Measurements from ENCODE around the gene STEAP4. TPM values are rescaled to one million over a fixed set of nuclear protein-coding genes. Genes with fewer than 3 reads are reported as not detected.

Gene STEAP4
- total RNA-seq, 1 experiment from 2014 or later: 0.17 TPM

DNA sequence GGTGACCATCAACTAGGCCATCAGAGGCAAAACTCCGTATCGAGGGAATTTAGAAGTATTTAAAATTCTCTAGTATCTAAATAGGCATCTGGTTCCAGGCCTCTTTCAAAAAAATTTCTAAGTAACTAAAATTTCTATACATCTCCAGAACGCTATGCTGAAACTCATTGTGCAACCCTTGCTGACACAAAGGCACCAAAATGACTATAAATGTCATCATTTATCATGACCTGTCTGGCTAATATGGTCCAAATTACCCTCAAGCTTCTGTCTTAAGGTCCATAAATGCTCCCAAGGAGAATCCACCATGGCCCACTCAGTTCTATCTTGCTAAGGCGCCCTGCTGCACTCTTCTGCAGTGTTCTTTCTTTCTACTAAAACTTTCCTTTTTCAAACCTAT is 16.2 kb downstream of the STEAP4 start:
- Mint-ChIP-seq H3K9me3 (peaks cover 13% of the 10 kb centered on the region), H3K27me3 (ENCODE audit: low read depth) (no peaks in the 10 kb centered on the region), H3K4me1 (no peaks in the 10 kb centered on the region), H3K27ac (no peak overlapping the region), H3K4me3 (no peak overlapping the region), H3K36me3 (no peaks in the 10 kb centered on the region)
- CTCF ChIA-PET: no interaction called here
- no peak for ATAC-seq
- DNase-seq (ENCODE audit: low spot score): no peak
- TF ChIP-seq, protein P1, sequence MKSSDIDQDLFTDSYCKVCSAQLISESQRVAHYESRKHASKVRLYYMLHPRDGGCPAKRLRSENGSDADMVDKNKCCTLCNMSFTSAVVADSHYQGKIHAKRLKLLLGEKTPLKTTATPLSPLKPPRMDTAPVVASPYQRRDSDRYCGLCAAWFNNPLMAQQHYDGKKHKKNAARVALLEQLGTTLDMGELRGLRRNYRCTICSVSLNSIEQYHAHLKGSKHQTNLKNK (CRISPR knock-in tag; IDR thresholded peaks at IDR 0.05): no peak
- TF ChIP-seq TEAD1 (CRISPR knock-in tag; IDR thresholded peaks at IDR 0.05) (no peak), ZNF671 (CRISPR knock-in tag; IDR thresholded peaks at IDR 0.05) (no peak), TEAD4 (CRISPR knock-in tag; IDR thresholded peaks at IDR 0.05) (no peak), NR1H2 (CRISPR knock-in tag; IDR thresholded peaks at IDR 0.05) (no peak), ESRRA (CRISPR knock-in tag; IDR thresholded peaks at IDR 0.05; ENCODE audit: borderline replicate concordance) (no peak), CREM (CRISPR knock-in tag; IDR thresholded peaks at IDR 0.05) (no peak), ATF1 (CRISPR knock-in tag; IDR thresholded peaks at IDR 0.05) (no peak), ZNF219 (CRISPR knock-in tag; IDR thresholded peaks at IDR 0.05; ENCODE audit: borderline replicate concordance) (no peak), CREB1 (CRISPR knock-in tag; IDR thresholded peaks at IDR 0.05) (no peak), FOXP1 (CRISPR knock-in tag; IDR thresholded peaks at IDR 0.05; ENCODE audit: borderline replicate concordance) (no peak), TP53 (CRISPR knock-in tag; IDR thresholded peaks at IDR 0.05) (no peak), MXD4 (CRISPR knock-in tag; IDR thresholded peaks at IDR 0.05; ENCODE audit: borderline replicate concordance) (no peak), ZNF512 (CRISPR knock-in tag; IDR thresholded peaks at IDR 0.05; ENCODE audit: borderline replicate concordance) (no peak)
- TF ChIP-seq, protein P2, sequence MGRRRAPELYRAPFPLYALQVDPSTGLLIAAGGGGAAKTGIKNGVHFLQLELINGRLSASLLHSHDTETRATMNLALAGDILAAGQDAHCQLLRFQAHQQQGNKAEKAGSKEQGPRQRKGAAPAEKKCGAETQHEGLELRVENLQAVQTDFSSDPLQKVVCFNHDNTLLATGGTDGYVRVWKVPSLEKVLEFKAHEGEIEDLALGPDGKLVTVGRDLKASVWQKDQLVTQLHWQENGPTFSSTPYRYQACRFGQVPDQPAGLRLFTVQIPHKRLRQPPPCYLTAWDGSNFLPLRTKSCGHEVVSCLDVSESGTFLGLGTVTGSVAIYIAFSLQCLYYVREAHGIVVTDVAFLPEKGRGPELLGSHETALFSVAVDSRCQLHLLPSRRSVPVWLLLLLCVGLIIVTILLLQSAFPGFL (CRISPR knock-in tag; IDR thresholded peaks at IDR 0.05; ENCODE audit: borderline replicate concordance): no peak
- TF ChIP-seq, protein P3, sequence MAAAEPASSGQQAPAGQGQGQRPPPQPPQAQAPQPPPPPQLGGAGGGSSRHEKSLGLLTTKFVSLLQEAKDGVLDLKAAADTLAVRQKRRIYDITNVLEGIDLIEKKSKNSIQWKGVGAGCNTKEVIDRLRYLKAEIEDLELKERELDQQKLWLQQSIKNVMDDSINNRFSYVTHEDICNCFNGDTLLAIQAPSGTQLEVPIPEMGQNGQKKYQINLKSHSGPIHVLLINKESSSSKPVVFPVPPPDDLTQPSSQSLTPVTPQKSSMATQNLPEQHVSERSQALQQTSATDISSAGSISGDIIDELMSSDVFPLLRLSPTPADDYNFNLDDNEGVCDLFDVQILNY (CRISPR knock-in tag; IDR thresholded peaks at IDR 0.05): no peak
- TF ChIP-seq, protein P4, sequence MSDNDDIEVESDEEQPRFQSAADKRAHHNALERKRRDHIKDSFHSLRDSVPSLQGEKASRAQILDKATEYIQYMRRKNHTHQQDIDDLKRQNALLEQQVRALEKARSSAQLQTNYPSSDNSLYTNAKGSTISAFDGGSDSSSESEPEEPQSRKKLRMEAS (CRISPR knock-in tag; IDR thresholded peaks at IDR 0.05): no peak
- TF ChIP-seq, protein P5, sequence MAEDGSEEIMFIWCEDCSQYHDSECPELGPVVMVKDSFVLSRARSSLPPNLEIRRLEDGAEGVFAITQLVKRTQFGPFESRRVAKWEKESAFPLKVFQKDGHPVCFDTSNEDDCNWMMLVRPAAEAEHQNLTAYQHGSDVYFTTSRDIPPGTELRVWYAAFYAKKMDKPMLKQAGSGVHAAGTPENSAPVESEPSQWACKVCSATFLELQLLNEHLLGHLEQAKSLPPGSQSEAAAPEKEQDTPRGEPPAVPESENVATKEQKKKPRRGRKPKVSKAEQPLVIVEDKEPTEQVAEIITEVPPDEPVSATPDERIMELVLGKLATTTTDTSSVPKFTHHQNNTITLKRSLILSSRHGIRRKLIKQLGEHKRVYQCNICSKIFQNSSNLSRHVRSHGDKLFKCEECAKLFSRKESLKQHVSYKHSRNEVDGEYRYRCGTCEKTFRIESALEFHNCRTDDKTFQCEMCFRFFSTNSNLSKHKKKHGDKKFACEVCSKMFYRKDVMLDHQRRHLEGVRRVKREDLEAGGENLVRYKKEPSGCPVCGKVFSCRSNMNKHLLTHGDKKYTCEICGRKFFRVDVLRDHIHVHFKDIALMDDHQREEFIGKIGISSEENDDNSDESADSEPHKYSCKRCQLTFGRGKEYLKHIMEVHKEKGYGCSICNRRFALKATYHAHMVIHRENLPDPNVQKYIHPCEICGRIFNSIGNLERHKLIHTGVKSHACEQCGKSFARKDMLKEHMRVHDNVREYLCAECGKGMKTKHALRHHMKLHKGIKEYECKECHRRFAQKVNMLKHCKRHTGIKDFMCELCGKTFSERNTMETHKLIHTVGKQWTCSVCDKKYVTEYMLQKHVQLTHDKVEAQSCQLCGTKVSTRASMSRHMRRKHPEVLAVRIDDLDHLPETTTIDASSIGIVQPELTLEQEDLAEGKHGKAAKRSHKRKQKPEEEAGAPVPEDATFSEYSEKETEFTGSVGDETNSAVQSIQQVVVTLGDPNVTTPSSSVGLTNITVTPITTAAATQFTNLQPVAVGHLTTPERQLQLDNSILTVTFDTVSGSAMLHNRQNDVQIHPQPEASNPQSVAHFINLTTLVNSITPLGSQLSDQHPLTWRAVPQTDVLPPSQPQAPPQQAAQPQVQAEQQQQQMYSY (CRISPR knock-in tag; IDR thresholded peaks at IDR 0.05): no peak
- POLR2A ChIA-PET: no interaction called here

DNA sequence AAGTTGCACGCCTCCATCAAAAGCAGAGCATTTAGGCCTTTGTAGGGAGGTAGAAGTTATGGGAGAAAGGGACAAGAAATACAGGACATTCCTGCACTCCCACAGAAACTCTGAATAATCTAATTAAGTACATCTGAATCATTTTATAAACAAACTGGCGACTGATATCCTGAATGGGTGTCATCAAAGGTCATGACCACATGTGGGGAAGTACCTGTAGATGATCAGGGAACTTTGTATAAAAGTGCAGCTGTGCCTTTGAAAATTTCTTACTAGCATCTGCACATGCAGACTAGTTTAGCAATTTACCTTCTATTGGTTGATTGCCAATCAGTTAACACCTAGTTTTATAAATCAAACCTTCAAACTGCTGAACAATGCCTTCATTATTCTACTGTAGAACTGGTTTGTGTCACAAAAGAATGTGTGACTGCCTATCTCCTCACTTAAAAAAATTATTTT is 17.1 kb downstream of the STEAP4 start:
- Mint-ChIP-seq H3K36me3 (no peaks in the 10 kb centered on the region), H3K4me3 (no peak overlapping the region), H3K9me3 (peaks cover 13% of the 10 kb centered on the region), H3K27me3 (ENCODE audit: low read depth) (no peaks in the 10 kb centered on the region), H3K27ac (no peak overlapping the region), H3K4me1 (no peaks in the 10 kb centered on the region)
- no peak for ATAC-seq
- POLR2A ChIA-PET: no interaction called here
- CTCF ChIA-PET: no interaction called here
- no peak for TF ChIP-seq SOX15 (CRISPR knock-in tag; IDR thresholded peaks at IDR 0.05)
- TF ChIP-seq, protein P3 (CRISPR knock-in tag; IDR thresholded peaks at IDR 0.05): no peak
- TF ChIP-seq, protein P6, sequence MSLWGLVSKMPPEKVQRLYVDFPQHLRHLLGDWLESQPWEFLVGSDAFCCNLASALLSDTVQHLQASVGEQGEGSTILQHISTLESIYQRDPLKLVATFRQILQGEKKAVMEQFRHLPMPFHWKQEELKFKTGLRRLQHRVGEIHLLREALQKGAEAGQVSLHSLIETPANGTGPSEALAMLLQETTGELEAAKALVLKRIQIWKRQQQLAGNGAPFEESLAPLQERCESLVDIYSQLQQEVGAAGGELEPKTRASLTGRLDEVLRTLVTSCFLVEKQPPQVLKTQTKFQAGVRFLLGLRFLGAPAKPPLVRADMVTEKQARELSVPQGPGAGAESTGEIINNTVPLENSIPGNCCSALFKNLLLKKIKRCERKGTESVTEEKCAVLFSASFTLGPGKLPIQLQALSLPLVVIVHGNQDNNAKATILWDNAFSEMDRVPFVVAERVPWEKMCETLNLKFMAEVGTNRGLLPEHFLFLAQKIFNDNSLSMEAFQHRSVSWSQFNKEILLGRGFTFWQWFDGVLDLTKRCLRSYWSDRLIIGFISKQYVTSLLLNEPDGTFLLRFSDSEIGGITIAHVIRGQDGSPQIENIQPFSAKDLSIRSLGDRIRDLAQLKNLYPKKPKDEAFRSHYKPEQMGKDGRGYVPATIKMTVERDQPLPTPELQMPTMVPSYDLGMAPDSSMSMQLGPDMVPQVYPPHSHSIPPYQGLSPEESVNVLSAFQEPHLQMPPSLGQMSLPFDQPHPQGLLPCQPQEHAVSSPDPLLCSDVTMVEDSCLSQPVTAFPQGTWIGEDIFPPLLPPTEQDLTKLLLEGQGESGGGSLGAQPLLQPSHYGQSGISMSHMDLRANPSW (CRISPR knock-in tag; conservative IDR thresholded peaks at IDR 0.05; ENCODE audit: low read depth): no peak
- no peak for TF ChIP-seq IRF2 (CRISPR knock-in tag; IDR thresholded peaks at IDR 0.05; ENCODE audit: borderline replicate concordance, low read depth)
- no peak for TF ChIP-seq ETV6 (CRISPR knock-in tag; IDR thresholded peaks at IDR 0.05)
- TF ChIP-seq ZNF671 (CRISPR knock-in tag; IDR thresholded peaks at IDR 0.05): no peak
- no peak for TF ChIP-seq CREM (CRISPR knock-in tag; IDR thresholded peaks at IDR 0.05)
- TF ChIP-seq NFE2L1 (CRISPR knock-in tag; IDR thresholded peaks at IDR 0.05): no peak
- TF ChIP-seq, protein P7, sequence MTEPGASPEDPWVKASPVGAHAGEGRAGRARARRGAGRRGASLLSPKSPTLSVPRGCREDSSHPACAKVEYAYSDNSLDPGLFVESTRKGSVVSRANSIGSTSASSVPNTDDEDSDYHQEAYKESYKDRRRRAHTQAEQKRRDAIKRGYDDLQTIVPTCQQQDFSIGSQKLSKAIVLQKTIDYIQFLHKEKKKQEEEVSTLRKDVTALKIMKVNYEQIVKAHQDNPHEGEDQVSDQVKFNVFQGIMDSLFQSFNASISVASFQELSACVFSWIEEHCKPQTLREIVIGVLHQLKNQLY (CRISPR knock-in tag; IDR thresholded peaks at IDR 0.05): no peak
- no peak for DNase-seq (ENCODE audit: low spot score)
